T-helper 1 cell treated with Interleukin-12 subunit alpha and Interleukin-12 subunit beta and Interleukin-4 antibody, amounts not matched to agents 30 ng/mL and 1 ng/mL, for 36 hours (primary cell): ENCODE data around the gene POLR2E. TPM values are rescaled to one million over a fixed set of nuclear protein-coding genes. Genes with fewer than 3 reads are reported as not detected.

ENCODE experiments used
- intact Hi-C: fragments of 100-400 bp; cut with micrococcal nuclease; formaldehyde crosslinking; loops from one replicate; pipeline ENCODE4 v1.15.1; 2024
- total RNA-seq: library from RNA; stranded (reverse); gene quantifications from 2 replicates; pipeline ENCODE4 v1.2.3, GENCODE V29; 2022

POLR2E gene
- total RNA-seq, 1 donor from 2014 or later: 155 TPM

DNA sequence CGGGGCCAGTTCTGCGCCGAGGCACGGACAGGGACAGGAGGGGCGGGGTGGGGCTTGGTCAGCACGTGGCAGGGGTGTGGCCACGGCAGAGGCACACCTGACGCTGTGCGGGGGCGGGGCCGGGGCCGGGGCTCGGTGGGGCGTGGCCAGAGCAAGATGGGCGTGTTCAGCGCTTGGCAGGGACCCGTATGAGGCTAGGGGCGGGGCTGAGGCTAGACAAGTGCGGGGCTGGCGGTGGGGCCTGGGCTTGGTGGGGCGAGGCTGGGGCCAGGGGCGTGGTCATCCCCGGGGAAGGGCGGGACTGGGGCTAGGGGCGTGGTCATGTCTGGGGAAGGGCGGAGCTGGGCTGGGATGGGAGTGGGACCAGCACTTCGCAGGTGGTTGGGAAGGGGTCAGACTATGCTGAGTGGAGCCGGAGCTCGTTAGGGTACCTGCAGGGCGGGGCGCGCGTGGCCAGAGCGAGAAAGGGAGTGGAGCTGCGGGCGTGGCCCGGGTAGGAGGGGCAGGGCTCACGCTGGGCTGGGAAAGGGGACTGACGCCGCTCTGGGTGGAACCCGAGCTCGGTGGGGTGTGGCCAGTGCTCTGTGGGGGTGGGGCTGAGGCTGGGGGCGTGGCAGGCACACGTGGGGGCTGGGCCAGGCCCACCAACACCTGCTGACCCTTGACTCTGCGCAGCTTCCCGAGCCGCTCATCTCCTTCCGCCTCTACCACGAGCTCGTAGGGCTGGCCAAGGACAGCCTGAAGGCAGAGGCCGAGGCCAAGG is 12.8 kb downstream of the POLR2E start:
- intact Hi-C loops: loop anchor here (1.0 kb wide), 2 partner anchors 19 to 21 kb away; partner anchors contain the start of gene GPX4

DNA sequence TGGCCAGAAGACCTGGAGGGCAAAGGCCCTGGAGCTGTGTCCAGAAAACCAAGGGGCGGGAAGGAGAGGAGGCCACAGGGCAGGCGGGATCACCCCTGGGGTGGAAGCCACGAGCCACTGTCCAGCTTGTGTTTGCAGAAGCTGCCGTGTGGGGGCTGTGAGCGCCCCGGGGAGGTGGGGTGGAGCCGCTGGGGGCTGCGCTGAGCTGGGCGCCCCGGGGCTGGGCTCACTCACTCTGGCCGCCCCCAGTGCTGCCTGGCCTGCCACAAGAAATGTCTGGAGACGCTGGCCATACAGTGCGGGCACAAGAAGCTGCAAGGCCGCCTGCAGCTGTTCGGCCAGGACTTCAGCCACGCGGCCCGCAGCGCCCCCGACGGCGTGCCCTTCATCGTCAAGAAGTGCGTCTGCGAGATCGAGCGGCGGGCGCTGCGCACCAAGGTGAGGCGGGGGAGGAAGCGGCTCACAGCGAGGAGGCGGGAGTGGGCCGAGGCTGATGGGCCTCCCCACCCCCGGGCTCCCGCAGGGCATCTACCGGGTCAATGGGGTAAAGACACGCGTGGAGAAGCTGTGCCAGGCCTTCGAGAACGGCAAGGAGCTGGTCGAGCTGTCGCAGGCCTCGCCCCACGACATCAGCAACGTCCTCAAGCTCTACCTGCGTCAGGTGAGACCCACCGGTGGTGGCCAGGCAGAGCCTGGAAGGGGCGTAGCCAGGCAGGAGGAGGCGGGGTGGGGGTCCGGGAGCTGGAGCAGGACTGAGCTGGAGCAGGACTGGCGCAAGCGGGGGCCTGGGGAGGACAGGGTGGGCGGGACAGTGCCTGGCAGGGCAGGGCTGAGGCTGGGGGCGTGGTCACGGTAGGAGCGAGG is 13.6 kb downstream of the POLR2E start:
- intact Hi-C loops: loop anchor here (1.0 kb wide), 2 partner anchors 18 to 22 kb away; partner anchors contain the start of gene GPX4

DNA sequence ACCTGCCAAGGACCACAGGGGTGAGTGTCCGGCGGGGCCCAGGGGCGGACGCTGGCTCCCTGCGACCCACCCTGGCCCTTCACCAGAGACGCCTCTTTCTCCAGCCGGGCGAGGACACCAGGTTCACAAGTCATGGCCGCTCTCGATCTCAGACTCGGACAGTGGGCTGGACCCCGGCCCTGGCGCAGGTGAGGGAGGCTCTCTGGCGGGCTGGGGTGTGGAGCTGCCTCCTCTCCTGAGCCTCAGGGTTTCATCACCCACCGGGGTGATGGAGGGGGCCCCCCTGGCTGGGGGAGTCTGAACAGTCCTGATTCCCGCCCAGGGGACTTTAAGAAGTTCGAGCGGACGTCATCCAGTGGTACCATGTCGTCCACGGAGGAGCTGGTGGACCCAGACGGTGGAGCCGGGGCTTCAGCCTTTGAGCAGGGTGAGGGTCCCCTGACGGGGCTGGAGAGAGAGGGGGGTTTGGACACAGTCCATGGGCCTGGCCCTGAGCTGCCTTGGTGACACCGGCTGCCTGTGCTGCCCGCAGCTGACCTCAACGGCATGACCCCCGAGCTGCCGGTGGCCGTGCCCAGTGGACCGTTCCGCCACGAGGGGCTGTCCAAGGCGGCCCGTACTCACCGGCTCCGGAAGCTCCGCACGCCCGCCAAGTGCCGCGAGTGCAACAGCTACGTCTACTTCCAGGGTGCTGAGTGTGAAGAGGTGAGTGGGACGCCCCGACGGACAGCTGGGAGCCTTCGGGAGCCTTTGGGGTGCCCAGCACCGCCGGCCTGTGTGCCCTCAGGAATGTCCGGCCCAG is 14.6 kb downstream of the POLR2E start:
- intact Hi-C loops: no loop called here

DNA sequence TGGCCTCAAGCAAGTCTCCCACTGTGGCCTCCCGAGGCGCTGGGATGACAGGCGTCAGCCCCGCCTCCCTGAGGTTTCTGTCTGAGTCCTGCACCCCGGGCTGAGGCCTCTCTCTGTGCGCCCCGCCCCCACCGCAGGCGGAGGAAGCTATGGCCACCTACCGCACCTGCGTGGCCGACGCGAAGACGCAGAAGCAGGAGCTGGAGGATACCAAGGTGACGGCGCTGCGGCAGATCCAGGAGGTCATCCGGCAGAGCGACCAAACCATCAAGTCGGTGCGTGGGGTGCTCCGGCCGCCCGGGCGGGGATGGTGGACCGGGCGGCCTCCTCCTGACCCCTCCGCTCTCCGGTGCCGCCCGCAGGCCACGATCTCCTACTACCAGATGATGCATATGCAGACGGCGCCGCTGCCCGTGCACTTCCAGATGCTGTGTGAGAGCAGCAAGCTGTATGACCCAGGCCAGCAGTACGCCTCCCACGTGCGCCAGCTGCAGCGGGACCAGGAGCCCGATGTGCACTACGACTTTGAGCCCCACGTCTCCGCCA is 15.5 kb downstream of the POLR2E start:
- intact Hi-C loops: no loop called here

DNA sequence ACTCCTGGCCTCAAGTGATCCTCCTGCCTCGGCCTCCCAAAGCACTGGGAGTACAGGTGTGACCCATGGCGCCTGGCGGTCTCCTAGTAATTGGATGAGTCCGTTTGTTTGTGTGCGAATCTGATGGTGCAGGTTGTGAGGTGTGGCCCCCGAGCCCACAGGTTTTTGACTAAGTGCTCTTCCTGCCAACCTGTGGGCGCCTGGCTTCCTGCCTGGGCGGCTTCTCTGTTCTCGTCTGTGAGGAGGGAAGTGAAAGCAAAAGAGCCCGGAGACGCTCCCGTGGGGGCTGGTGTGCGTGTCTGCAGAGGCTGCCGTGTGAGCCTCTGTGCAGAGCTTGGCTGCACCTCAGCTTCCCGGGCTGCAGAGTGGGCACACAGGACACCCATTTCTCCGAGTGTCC is 18.2 kb downstream of the POLR2E start:
- intact Hi-C loops: loop anchor here (1.0 to 2.0 kb wide), 6 partner anchors 9 to 163 kb away; partner anchors contain the start of genes GPX4, POLR2E, RNU6-2 and TMEM259

DNA sequence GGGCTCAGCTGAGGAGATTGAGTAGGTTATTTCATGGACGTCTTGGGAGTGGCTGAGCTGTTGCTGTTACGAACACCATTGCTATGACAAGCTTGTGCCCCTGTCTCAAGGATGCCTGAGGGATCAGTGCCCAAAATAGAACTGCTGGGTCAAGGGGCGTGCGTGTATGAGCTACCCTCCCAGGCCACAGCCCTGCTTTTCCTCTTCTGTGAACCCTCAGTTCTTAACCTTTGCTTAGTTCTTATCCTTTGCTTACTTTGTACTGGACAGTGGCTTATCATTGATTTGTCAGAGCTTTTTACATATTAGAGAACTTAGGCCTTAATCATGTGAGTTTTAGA is 19.2 kb downstream of the POLR2E start:
- intact Hi-C loops: loop anchor here (2.0 kb wide), 3 partner anchors 19 to 57 kb away; partner anchors contain the start of genes GPX4 and POLR2E

DNA sequence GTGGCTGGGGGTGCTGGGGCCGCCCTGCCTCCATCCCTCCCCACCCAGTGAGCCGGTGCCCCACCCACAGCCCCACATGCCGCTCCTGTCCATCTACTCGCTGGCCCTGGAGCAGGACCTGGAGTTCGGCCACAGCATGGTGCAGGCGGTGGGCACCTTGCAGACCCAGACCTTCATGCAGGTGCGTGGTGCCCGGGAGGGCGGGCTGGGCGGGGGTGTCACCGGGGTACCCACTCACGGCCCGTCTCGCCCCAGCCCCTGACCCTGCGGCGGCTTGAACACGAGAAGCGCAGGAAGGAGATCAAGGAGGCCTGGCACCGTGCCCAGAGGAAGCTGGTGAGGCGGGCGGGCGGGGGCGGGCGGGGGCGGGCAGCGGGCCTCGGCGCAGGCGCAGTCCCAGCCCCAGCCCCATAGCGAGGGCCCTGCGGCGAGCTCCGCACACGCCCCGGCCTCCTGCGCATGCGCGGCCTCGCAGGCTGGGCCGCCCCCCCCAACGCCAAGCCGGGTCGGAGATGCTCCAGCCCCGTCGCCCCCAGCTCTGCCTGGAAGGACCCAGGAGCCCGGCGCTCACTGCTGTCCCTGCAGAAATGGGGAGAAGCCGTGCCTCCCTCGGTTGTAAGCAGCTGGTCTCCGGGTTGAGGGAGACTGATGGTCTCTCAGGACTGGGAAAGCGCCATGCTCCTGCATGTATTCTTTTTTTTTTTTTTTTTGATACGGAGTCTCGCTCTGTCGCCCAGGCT is 20.5 kb downstream of the POLR2E start:
- intact Hi-C loops: no loop called here

DNA sequence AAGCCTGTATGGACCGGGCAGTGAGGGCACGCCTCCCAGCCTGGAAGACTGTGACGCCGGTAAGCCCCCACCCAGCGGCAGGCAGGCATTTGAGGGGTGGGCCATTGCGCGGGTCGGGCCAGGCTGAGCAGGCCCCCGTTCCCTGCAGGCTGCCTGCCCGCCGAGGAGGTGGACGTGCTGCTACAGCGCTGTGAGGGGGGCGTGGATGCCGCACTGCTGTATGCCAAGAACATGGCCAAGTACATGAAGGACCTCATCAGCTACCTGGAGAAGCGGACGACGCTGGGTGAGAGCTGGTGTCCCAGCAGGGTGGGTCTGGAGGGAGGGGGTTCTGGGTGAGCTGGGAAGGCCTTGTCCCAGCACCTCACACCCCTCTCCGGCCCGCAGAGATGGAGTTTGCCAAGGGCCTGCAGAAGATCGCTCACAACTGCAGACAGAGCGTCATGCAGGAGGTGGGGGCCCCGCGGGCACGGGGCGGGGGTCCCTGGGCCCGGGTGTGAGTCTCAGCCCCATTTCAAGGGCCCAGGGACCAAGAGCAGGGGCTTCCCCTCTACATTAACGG is 21.1 kb downstream of the POLR2E start:
- intact Hi-C loops: no loop called here

DNA sequence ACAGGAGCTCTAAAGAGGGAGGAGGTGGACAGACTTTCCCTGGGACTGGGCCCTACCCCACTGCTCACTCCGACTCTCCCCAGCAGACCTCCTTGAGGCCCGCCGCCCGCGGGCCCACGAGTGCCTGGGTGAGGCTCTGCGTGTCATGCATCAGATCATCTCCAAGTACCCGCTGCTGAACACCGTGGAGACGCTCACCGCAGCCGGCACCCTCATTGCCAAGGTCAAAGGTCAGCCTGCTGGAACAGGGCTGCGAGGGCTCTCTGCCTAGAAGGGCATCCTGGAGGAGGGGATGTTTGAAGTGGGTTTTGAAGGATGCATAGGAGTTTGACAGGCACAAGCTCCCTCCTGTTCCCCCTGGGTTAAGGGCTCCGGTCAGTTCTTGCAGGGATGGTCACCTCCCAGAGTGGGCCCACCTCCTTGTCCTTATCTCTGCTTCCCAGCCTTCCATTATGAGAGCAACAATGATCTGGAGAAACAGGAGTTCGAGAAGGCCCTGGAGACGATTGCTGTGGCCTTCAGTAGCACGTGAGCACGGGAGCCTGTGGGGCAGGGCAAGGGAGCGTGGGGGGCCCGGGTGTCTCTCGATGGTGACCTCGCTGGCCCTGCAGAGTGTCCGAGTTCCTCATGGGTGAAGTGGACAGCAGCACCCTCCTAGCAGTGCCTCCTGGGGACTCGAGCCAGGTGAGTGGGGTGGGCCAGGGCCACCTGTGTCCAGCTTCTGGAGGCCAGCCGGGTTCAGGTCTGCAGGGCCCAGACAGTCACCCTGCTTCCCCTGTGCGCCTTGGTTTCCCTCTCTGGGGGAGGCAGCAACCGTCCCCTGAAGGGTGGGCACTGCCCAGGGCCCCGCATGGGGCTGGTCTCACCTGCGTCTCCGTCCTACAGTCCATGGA is 21.9 kb downstream of the POLR2E start:
- intact Hi-C loops: no loop called here

DNA sequence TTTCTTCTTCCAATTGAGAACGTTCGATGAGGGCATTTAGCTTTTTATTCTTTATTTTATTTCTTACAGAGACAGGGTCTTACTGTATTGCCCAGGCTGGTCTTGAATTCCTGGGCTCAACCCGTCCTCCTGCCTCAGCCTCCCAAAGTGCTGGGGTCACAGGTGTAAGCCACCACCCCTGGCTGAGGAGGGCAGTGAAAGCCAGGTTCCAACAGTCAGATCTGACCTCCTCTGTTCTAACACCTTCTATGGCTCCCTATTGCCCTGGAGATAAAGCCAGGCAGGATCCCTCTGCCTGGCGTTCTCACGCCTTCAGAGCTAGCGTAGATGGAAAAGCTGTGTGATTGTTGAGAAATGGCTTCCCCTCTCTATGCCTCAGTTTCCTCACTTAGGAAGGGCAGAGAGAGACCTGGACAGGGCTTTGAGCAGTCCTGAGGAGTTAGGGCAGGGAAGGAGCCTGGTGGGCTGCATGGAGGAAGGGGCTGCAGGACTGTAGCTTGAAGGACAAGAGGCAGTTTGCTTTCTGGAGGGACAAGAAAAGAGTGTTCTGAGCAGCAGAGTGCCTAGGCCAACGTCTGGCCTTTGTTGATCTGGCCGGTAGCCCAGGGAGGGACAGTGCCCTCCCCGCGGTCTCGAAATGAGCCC is 22.7 kb downstream of the POLR2E start:
- intact Hi-C loops: no loop called here

DNA sequence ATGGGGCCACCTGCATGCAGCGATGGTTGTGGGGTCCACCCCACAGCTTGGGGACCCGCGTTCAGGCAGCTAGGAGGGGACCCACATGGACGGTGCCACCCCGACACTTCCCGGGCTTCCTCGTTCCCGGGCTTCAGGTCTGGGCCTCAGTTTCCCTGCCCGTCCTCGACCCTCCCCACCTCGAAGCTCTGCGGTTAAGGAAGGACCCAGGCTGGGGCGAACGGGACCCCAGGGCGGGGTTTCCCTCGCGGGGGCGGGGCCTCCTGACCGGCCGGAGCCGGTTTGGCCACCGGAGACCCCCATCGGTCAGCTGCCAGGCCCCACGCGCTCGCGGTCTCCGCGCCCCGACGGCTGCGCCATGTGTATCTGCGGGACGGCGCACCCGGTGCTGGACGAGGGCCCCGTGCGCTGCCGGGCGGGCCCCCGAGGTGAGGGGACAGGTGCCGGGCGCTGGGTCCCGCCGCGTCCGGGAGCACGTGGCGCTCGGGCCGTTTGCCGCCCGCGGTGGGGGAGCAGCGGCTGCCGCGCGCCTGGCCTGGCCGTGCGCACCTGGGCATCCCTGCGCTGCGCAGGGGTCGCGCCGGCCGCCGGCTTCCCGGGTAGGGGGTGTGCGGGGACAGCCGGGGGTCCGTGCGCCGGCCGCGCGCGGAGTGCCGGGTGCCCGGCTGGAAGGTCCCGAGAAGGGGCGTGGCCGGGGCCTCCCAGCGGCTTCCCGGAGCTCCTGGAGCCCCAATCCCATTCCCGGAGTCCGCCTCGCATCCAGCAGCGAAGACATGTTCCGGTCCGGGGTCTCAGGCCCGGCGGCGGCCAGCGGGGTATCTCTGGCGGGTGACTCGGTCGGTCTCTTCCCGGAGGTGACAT is 24.0 kb downstream of the POLR2E start:
- intact Hi-C loops: no loop called here

DNA sequence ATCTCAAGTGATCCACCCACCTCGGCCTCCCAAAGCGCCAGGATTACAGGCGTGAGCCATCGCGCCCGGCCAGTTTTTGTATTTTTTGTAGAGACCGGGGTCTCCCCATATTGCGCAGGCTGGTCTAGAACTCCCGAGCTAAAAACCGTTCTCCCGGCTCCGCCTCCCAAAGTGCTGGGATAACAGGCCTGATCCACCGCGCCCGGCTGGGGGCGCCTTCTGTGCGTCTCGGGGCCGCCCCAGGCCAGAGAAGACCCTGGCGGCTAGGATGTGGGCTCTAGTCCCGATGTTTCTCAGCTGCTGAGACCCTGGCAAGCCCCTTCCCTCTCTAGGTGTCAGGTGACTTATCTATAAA is 24.6 kb downstream of the POLR2E start:
- intact Hi-C loops: no loop called here

DNA sequence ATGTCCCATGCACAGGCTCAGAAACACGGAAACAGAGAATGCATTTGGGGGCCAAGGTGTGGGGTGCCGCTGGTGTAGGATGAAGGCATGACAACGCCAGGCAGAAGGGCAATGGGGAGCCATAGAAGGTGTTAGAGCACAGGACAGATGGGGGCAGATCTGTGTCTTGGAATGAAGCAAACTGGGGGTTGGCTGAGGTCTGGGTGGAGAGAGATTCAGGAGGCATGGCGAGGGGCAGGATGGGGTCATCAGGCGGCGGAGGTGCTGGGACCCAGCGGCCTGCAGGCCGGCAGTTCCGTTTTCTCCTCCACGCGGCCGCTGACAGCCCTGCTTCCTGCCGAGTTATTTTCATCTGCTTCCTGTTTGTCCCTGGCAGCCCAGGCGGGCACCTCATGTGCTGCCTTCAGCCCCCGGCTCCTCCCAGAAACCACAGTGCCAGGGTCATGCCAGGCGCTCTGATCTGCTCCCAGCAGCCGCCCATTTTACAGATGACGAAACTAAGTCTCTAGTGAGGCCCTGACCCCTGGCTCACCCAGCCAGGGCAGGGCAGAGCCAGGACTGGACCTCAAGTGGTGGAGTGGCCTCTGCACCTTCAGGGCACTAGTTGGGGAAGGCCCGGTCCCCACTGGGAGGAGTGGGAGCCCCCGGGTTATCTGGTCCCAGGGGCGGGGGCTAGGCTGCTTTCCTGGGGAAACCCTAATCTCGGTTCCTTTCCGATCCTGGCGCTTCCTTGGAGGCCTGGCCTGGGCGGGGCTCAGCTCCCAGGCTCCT is 26.0 kb downstream of the POLR2E start:
- intact Hi-C loops: loop anchor here (2.0 to 5.0 kb wide), 2 partner anchors 48 to 123 kb away; partner anchors contain the start of genes RNU6-2 and TMEM259

DNA sequence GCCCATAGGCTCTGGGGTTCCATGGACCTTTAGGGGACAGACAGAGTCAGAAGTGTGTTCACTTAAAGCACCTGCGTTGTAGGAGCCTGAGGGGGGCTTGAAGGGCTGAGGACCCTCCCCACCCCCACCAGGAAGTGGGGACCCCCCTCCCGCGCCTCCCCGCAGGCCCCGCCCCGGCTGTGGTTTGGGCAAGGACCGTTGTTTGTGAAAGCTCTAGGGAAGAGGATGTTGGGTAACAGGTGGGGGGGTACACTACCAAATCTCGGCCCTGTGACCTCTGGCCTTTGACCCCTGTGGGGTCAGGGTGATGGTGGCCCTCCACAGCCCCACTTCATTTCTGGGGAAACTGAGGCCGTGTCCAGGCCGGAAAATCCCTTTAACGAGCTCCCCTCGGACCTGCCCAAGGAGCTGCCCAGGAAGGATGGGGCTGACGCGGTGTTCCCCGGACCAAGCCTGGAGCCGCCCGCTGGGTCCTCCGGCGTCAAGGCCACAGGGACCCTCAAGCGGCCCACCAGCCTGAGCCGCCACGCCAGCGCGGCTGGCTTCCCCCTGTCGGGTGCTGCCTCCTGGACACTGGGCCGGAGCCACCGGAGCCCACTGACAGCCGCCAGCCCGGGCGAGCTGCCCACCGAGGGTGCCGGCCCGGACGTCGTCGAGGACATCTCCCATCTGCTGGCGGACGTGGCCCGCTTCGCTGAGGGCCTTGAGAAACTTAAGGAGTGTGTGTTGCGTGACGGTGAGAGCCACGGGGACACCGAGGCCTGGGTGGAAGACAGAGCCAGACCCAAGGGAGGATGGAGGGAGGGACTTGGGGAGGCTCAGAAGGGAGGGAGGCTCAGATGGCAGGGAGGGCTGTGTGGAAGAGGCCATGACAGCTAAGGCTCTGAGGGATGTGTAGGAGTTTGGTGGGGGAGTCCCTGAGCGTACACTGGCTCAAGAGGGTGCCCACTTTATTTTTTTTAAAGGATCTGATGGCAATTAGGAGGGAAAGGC is 26.9 kb downstream of the POLR2E start:
- intact Hi-C loops: loop anchor here (1.0 to 5.0 kb wide), 3 partner anchors 9 to 124 kb away; partner anchors contain the start of genes RNU6-2 and TMEM259

DNA sequence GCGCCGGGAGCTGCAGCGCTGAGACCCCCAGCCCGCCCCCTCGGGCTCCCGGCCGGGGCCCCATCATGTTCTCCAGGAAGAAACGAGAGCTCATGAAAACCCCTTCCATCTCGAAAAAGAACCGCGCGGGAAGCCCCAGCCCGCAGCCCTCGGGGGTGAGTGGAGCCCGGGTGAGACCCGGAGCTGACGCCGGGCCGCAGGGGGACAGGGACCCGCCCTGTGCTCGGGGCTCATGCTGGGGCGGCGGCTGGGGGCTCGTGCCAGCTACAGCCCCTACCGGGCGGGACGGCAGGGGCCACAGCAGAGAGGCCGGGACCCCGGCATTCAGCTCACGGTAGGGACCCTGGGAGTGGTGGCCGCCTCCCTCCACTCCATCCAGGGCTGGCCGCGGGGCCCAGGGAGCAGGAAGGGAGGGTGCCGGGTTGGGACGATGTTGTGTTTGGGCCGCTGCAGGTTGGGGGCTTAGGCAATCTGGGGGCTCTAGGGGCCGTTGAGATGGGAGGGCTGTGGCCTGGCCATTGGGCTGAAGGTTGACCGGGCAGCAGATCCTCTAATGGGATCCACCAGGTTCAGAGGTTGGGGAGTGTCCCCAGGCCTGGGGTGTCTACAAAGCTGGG is 27.7 kb downstream of the POLR2E start:
- intact Hi-C loops: loop anchor here (2.0 to 5.0 kb wide), 3 partner anchors 27 to 205 kb away; partner anchors contain the start of gene POLR2E
